RWPE1 (cell line): ENCODE results near the gene MCCC1.
"Not testable (repeated sequence)": the region's sequence is repeated elsewhere in the genome, so short reads cannot be mapped to it uniquely, and the experiment has no call there.

Source experiments
- CTCF ChIA-PET: fragments of 350-600 bp; sonication (Branson Sonifier 250); formaldehyde crosslinking; extraction: SDS; loops from one replicate; lab custom pipeline; 2021; lab: Yijun Ruan, JAX
- POLR2A ChIA-PET: fragments of 400-600 bp; formaldehyde crosslinking; extraction: SDS; loops from one replicate; lab custom pipeline; 2020; ENCODE audit warnings: antibody characterized with exemption; ENCODE audit not compliant: low non-redundant PET; lab: Yijun Ruan, JAX
- DNase-seq: peaks from one replicate; pipeline ENCODE4 v3.0.0; 2012; ENCODE audit warnings: low spot score
- H3K27ac ChIP-seq: fragments of 450-650 bp; 2 replicates; pipeline ENCODE4 v1.5.1; 2017
- TF ChIP-seq, protein P1 (sequence below): fragments of 450-650 bp; conservative IDR thresholded peaks from 2 replicates; pipeline ENCODE4 v1.5.1; 2017; ENCODE audit warnings: low read depth, mild to moderate bottlenecking

Gene MCCC1

DNA sequence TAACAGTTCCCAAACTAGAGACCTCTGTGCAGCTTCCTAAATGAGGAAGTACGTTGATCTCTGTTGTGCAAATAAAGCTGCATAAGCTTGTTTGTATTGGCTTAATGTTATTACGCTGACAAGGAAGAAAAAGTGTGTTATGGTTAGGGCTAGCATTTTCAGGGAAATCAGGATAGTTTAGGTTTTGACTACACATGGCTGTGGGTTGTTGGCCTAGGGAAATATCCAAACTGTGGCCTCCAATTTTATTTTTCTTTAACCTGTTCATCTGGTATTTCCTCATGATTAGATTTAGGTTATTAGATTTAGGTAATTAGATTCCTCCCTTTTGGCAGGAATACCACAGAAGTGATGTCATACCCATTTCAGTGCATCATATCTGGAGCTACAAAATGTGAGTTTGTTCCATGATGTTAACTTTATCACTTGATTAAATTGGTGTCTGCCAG, 8.7 kb upstream of the MCCC1 start:
- TF ChIP-seq, protein P1, sequence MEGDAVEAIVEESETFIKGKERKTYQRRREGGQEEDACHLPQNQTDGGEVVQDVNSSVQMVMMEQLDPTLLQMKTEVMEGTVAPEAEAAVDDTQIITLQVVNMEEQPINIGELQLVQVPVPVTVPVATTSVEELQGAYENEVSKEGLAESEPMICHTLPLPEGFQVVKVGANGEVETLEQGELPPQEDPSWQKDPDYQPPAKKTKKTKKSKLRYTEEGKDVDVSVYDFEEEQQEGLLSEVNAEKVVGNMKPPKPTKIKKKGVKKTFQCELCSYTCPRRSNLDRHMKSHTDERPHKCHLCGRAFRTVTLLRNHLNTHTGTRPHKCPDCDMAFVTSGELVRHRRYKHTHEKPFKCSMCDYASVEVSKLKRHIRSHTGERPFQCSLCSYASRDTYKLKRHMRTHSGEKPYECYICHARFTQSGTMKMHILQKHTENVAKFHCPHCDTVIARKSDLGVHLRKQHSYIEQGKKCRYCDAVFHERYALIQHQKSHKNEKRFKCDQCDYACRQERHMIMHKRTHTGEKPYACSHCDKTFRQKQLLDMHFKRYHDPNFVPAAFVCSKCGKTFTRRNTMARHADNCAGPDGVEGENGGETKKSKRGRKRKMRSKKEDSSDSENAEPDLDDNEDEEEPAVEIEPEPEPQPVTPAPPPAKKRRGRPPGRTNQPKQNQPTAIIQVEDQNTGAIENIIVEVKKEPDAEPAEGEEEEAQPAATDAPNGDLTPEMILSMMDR, result no peak
- DNase-seq, result no peak
- POLR2A ChIA-PET, result no interaction called here
- CTCF ChIA-PET, result interaction anchor here (0.6 to 0.7 kb wide), 2 partner anchors 173 to 520 kb away, joined by 4 to 7 read pairs; no protein-coding TSS in a partner anchor
- no peak overlapping the region for H3K27ac ChIP-seq

DNA sequence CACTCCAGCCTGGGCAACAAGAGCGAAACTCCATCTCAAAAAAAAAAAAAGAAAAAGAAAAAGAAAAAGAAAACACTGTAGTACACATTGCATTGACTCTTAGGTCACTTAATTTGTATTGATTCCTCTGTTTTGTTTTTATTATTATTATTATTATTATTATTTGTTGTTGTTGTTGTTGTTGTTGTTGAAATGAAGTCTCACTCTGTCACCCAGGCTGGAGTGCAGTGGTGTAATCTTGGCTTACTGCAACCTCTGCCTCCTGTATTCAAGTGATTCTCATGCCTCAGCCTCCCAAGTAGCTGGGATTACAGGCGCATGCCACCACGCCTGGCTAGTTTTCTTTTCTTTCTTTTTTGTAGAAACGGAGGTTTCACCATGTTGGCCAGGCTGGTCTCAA, 8.1 kb upstream of the MCCC1 start:
- H3K27ac ChIP-seq, CTCF ChIA-PET, DNase-seq, POLR2A ChIA-PET: not testable (repeated sequence)

- ChIA-PET CTCF (no interaction called here), POLR2A (no interaction called here)
- TF ChIP-seq, protein P1, result no peak
- no peak for DNase-seq
- H3K27ac ChIP-seq, result no peak overlapping the region
Measured at GRCh38 chr3:183106635-183107034, 7.3 kb upstream of the MCCC1 start.

- DNase-seq, CTCF ChIA-PET, H3K27ac ChIP-seq, POLR2A ChIA-PET: not testable (repeated sequence)
Measured at GRCh38 chr3:183103950-183104349, 4.7 kb upstream of the MCCC1 start.

DNA sequence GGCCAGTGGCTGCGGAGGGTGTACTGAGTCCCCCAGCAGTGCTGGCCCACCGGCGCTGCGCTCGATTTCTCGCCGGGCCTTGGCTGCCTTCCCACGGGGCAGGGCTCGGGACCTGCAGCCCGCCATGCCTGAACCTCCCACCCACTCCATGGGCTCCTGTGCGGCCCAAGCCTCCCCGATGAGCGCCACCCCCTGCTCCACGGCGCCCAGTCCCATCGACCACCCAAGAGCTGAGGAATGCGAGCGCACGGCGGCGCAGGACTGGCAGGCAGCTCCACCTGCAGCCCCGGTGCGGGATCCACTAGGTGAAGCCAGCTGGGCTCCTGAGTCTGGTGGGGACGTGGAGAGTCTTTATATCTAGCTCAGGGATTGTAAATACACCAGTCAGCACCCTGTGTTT, 1.7 kb upstream of the MCCC1 start:
- POLR2A ChIA-PET, CTCF ChIA-PET, H3K27ac ChIP-seq, DNase-seq: not testable (repeated sequence)

- ChIA-PET POLR2A (no interaction called here), CTCF (interaction anchor here (0.5 to 1.1 kb wide), 2 partner anchors 13 to 345 kb away, joined by 3 to 5 read pairs; no protein-coding TSS in a partner anchor)
- TF ChIP-seq, protein P1, result no peak
- H3K27ac ChIP-seq, result peak overlapping the region; percentile 54
- DNase-seq, result no peak
Measured at GRCh38 chr3:183100376-183100775, 1.1 kb upstream of the MCCC1 start.

- TF ChIP-seq, protein P1, result no peak
- peak overlapping the region; percentile 77 for H3K27ac ChIP-seq
- DNase-seq, result no peak
- ChIA-PET POLR2A (no interaction called here), CTCF (interaction anchor here (0.5 to 1.1 kb wide), 2 partner anchors 13 to 345 kb away, joined by 3 to 5 read pairs; no protein-coding TSS in a partner anchor)
Measured at GRCh38 chr3:183099838-183100204, 525 bp upstream of the MCCC1 start.

- TF ChIP-seq, protein P1, result no peak
- CTCF ChIA-PET, result interaction anchor here (0.6 kb wide), 1 partner anchor 176 kb away, joined by 10 read pairs; no protein-coding TSS in a partner anchor
- no peak for DNase-seq
- H3K27ac ChIP-seq, result peak overlapping the region; percentile 77
- POLR2A ChIA-PET, result no interaction called here
Measured at GRCh38 chr3:183098536-183099025, 715 bp downstream of the MCCC1 start.
